Measurements from ENCODE around the gene SNTG2.

DNA sequence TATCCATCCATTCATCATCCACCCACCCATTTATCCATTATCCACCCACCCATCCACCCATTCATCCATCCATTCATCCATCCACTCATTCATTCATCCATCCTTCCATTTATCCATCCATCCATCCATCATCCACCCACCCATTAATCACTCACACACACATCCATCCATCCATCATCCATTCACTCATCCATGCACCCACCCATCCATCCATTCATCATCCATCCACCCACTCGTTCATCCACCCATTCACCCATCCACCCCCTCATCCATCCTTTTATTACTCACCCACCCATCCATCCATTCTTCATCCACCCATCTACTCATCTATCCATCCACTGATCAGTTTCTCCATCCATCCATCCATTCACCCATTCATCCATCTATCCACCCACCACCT, 454.5 kb downstream of the SNTG2 start:
- TF ChIP-seq CTCF (IDR thresholded peaks at IDR 0.05) (no peak), ZFX (IDR thresholded peaks at IDR 0.05; ENCODE audit: borderline replicate concordance) (no peak)

All from 22Rv1 (cell line).